ENCODE results near the gene DNAJC8. TPM values are rescaled to one million over a fixed set of nuclear protein-coding genes. Genes with fewer than 3 reads are reported as not detected.

Gene DNAJC8
- total and polyA plus RNA-seq, 2 of the 4 experiments (the other 2 are of a cell fraction) = 53.6 to 81.0 TPM

DNA sequence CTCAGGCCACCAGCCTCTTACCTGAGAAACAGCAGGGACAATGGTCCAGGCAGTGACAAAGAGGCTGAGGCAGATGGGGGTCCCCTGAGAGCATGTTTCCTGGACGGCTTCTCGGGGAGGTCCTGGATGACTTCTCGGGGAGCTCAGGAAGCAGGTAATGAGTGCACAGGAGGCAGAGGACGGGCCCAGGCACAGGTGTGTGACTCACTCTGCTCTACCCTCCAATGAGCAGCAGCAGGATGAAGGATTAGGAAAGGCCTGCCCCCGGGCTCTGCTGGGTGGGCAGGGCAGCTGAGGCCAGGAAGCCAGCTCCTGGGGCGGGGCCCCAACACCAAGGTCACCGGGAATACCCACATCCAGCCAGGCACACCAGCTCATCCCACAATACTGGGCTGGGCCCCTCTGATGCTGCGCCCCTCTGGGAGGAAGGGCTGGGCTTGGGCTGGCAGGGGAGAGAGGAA lies 39.1 kb downstream of the DNAJC8 start:
- Histone ChIP-seq H3K36me3 (ENCODE audit: control insufficient read depth, insufficient read depth, low read length) (peaks cover 6% of the 10 kb centered on the region), H3K4me3 (ENCODE audit: insufficient read depth, low read depth, low read length) (no peak overlapping the region), H3K27ac (ENCODE audit: insufficient read depth, low read length) (no peak overlapping the region), H2AFZ (replicated peaks; ENCODE audit: low read length, poor library complexity) (no peak overlapping the region), H3K79me1 (ENCODE audit: low read depth in 1 of 2, low read length in 2 of 2) (no peaks in the 10 kb centered on the region), H3K4me2 (ENCODE audit: low read depth, low read length) (no peak overlapping the region), H3K9ac (ENCODE audit: low read depth, low read length) (no peak overlapping the region), H2BK120ac (ENCODE audit: low read depth, low read length) (no peak overlapping the region), H3K23ac (ENCODE audit: low read depth, low read length) (no peak overlapping the region), H4K20me1 (ENCODE audit: insufficient read depth, low read length) (no peaks in the 10 kb centered on the region), H3K4ac (ENCODE audit: low read depth, low read length) (no peak overlapping the region), H2BK15ac (ENCODE audit: low read depth, low read length) (no peak overlapping the region), H4K91ac (ENCODE audit: insufficient read depth, low read depth, low read length) (no peak overlapping the region), H3K56ac (ENCODE audit: extremely low read depth, insufficient read depth, low read length) (no peak overlapping the region), H2BK20ac (ENCODE audit: low read depth, low read length) (no peak overlapping the region), H3K9me1 (ENCODE audit: insufficient read depth, low read length) (peaks cover 12% of the 10 kb centered on the region), H2AK9ac (replicated peaks; ENCODE audit: low read depth, low read length, poor library complexity) (no peak overlapping the region), H4K8ac (ENCODE audit: low read depth in 2 of 2, low read length in 2 of 2) (no peak overlapping the region), H2BK5ac (ENCODE audit: low read depth, low read length, poor library complexity, severe bottlenecking) (no peak overlapping the region), H3K4me1 (ENCODE audit: control insufficient read depth, insufficient read depth, low read length) (peaks cover 9% of the 10 kb centered on the region), H3K9me3 (ENCODE audit: control insufficient read depth, insufficient read depth, low read length) (no peaks in the 10 kb centered on the region), H3K27me3 (ENCODE audit: control insufficient read depth, insufficient read depth, low read length) (no peaks in the 10 kb centered on the region), H4K5ac (ENCODE audit: low read depth, low read length) (no peak overlapping the region), H3K14ac (replicated peaks; ENCODE audit: low read depth, low read length) (no peak overlapping the region), H2AK5ac (ENCODE audit: low read depth, low read length) (no peak overlapping the region), H3K18ac (ENCODE audit: low read depth, low read length) (no peak overlapping the region)
- ChIA-PET POLR2A (ENCODE audit: unreplicated experiment) (no interaction called here), CTCF (no interaction called here)
- dilution Hi-C loops (cut with HindIII; ENCODE audit: low sequenced_read_pairs, unreplicated experiment) = no loop called here
- ATAC-seq (ENCODE audit: low read depth) = no peak
- TF ChIP-seq CTCF (conservative IDR thresholded peaks at IDR 0.05; ENCODE audit: low read depth, low read length) (no peak), ELK1 (IDR thresholded peaks at IDR 0.05; ENCODE audit: borderline replicate concordance, low read depth, low read length) (no peak), RCOR1 (IDR thresholded peaks at IDR 0.05; ENCODE audit: insufficient replicate concordance, low read length) (no peak), RAD21 (IDR thresholded peaks at IDR 0.05; ENCODE audit: low read length) (no peak), RFX5 (IDR thresholded peaks at IDR 0.05; ENCODE audit: low read depth, low read length) (no peak), MXI1 (IDR thresholded peaks at IDR 0.05; ENCODE audit: borderline replicate concordance, low read depth, low read length) (no peak), NFE2L2 (IDR thresholded peaks at IDR 0.05; ENCODE audit: low read depth, low read length) (no peak), BHLHE40 (IDR thresholded peaks at IDR 0.05; ENCODE audit: low read depth, low read length) (no peak), CHD1 (IDR thresholded peaks at IDR 0.05; ENCODE audit: low read depth, low read length) (no peak), MAFK (IDR thresholded peaks at IDR 0.05; ENCODE audit: low read depth, low read length) (no peak), SMC3 (IDR thresholded peaks at IDR 0.05; ENCODE audit: low read depth, low read length) (no peak), CEBPB (IDR thresholded peaks at IDR 0.05; ENCODE audit: low read depth, low read length) (no peak), POLR2A (IDR thresholded peaks at IDR 0.05; ENCODE audit: low read depth, low read length) (no peak)
- TF ChIP-seq, protein P1, sequence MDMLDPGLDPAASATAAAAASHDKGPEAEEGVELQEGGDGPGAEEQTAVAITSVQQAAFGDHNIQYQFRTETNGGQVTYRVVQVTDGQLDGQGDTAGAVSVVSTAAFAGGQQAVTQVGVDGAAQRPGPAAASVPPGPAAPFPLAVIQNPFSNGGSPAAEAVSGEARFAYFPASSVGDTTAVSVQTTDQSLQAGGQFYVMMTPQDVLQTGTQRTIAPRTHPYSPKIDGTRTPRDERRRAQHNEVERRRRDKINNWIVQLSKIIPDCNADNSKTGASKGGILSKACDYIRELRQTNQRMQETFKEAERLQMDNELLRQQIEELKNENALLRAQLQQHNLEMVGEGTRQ (IDR thresholded peaks at IDR 0.05; ENCODE audit: low read depth, low read length) = no peak
- in situ Hi-C loops (cut with MboI; ENCODE audit: low sequenced_read_pairs) = no loop called here
- WGBS, 2 experiments (ENCODE audit: extremely low coverage in 2 of 2, insufficient read length in 1 of 2) = 63% methylated on average over 2 of the region's 8 CpGs; no CpG with 5 or more reads in 1 of the 2 experiments
- intact Hi-C loops (cut with micrococcal nuclease) = no loop called here
- DNase-seq = no peak
- BruUV-seq (replicated peaks) = no TSS peak
